Measurements from ENCODE around the gene TMEM200B. TPM values are rescaled to one million over a fixed set of nuclear protein-coding genes. Genes with fewer than 3 reads are reported as not detected.

TMEM200B gene
- not detected for total RNA-seq

DNA sequence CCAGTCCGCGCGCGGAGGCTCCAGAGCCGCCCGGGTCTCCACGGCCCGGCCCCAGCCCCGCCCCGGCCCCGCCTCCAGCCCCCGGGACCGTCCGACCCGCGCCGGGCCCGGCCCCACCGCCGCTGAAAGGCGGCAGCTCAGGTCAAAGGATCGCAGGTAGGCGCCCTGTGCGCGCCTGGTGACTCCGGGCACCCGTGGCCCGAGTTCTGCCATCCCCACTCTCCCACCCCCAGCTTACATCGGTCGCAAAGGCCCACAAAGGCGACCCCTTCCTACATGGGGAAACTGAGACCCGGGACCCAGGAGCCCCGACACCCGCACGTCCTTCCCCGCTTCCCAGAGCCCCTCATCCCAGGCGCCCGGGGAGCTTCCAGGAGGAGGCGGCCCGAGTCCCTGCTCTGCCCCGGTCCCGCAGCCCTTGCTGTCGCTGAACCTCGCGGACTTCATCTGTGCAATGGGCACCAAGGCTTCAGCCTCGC, at the start of gene TMEM200B:
Gene TMEM200B (minus strand): TSS at position 17 of the 479 bp plus-strand sequence. CDS start 2,075 bp downstream, outside the sequence.
- DNase-seq (ENCODE audit: low spot score), result no peak
- no peaks in the 10 kb centered on the region for H3K36me3 Mint-ChIP-seq
- peaks cover 9 to 10% of the 10 kb centered on the region in 2 donors for H3K27me3 Mint-ChIP-seq
- H3K9me3 Mint-ChIP-seq, result no peaks in the 10 kb centered on the region
- H3K4me3 Mint-ChIP-seq, result peak within 1 kb of the TSS; percentile 80
- ATAC-seq, result peak; percentile 12
- peaks cover 8 to 10% of the 10 kb centered on the region in 2 donors for H3K4me1 Mint-ChIP-seq (ENCODE audit: low read depth in 2 of 2)
- H3K27ac Mint-ChIP-seq, result no peak within 1 kb of the TSS

- Mint-ChIP-seq H3K9me3 (no peaks in the 10 kb centered on the region), H3K4me3 (no peak overlapping the region), H3K4me1 (ENCODE audit: low read depth in 2 of 2) (peaks cover 52 to 55% of the 10 kb centered on the region in 2 donors), H3K27ac (no peak overlapping the region), H3K27me3 (no peaks in the 10 kb centered on the region), H3K36me3 (peaks cover 8% of the 10 kb centered on the region)
- ATAC-seq (no peak), DNase-seq (ENCODE audit: low spot score) (no peak)
Observed at GRCh38 chr1:29172415-29172939, 48.8 kb upstream of the TMEM200B start.

GRCh38 chr1:29171521-29171920, 47.8 kb upstream of the TMEM200B start:
- peaks cover 8% of the 10 kb centered on the region for H3K36me3 Mint-ChIP-seq
- peak overlapping the region; percentile 2 to 87 for H3K27ac Mint-ChIP-seq
- peaks cover 51 to 57% of the 10 kb centered on the region in 2 donors for H3K4me1 Mint-ChIP-seq (ENCODE audit: low read depth in 2 of 2)
- DNase-seq (ENCODE audit: low spot score), result no peak
- H3K9me3 Mint-ChIP-seq, result no peaks in the 10 kb centered on the region
- no peak for ATAC-seq
- H3K27me3 Mint-ChIP-seq, result no peaks in the 10 kb centered on the region
- H3K4me3 Mint-ChIP-seq, result peak overlapping the region; percentile 9

GRCh38 chr1:29171089-29171488, 47.4 kb upstream of the TMEM200B start:
- Mint-ChIP-seq H3K9me3 (no peaks in the 10 kb centered on the region), H3K4me1 (ENCODE audit: low read depth in 2 of 2) (peaks cover 50 to 54% of the 10 kb centered on the region in 2 donors), H3K4me3 (peak overlapping the region; percentile 45), H3K27ac (peak overlapping the region; percentile 2 to 87), H3K36me3 (peaks cover 8% of the 10 kb centered on the region), H3K27me3 (no peaks in the 10 kb centered on the region)
- DNase-seq (ENCODE audit: low spot score), result no peak
- ATAC-seq, result no peak

DNA sequence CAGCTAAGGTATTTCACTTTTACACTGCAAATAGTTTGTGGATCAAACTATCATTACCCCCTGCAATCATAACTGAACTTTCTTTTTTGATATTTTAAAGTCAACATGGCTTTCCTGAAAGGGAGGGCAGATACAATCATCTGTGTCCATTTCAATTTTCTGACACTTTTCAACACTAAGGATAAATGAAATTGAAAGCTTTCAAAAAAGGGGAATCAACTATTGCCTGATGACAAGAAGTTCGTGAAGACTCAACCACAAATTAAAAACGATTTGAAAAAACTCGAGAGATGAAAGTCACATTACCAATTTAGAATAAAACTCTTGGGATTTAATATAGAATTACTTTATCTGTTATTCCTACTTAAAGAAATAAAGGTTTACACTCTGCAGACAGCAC, 46.3 kb upstream of the TMEM200B start:
- no peaks in the 10 kb centered on the region for H3K9me3 Mint-ChIP-seq
- ATAC-seq (no peak), DNase-seq (ENCODE audit: low spot score) (no peak)
- peak overlapping the region; percentile 6 for H3K4me3 Mint-ChIP-seq
- peak overlapping the region; percentile 2 to 68 for H3K27ac Mint-ChIP-seq
- H3K4me1 Mint-ChIP-seq (ENCODE audit: low read depth in 2 of 2), result peaks cover 56 to 60% of the 10 kb centered on the region in 2 donors
- H3K36me3 Mint-ChIP-seq, result peaks cover 13% of the 10 kb centered on the region
- H3K27me3 Mint-ChIP-seq, result no peaks in the 10 kb centered on the region

GRCh38 chr1:29167904-29168303, 44.2 kb upstream of the TMEM200B start:
- Mint-ChIP-seq H3K36me3 (peaks cover 15% of the 10 kb centered on the region), H3K9me3 (no peaks in the 10 kb centered on the region), H3K27me3 (no peaks in the 10 kb centered on the region), H3K4me1 (ENCODE audit: low read depth in 2 of 2) (peaks cover 63 to 69% of the 10 kb centered on the region in 2 donors), H3K4me3 (no peak overlapping the region), H3K27ac (no peak overlapping the region)
- ATAC-seq, result no peak
- no peak for DNase-seq (ENCODE audit: low spot score)

DNA sequence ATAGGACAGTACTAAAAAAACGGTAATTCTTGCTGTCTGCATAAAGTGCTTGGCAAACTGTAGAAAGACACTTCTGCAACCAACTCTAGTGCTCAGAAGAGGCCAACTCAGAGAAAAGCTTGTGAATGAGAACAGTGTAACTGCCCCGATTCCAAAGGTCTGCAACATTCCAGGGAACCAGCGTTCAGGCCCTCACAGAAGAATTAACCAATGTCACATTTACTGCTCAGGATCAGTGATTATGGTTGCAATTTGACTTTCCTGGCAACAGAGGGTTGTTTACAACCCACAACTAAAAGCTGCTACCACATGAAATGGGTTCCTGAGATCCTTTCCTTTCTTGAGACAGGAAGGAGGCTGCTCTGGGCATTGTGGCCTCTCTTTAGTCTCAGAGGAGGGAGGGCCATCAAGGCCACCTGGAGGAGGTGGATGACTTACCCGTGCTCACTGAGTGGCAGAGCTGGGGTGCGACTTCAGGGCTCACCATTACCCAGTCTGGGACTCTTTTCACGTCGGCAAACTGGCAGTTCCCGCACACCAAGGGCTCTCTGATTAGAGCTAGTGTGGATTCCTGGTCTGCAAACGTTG, 42.7 kb upstream of the TMEM200B start:
- no peak overlapping the region for H3K27ac Mint-ChIP-seq
- ATAC-seq, result no peak
- peaks cover 11% of the 10 kb centered on the region for H3K36me3 Mint-ChIP-seq
- H3K4me1 Mint-ChIP-seq (ENCODE audit: low read depth in 2 of 2), result peaks cover 63 to 64% of the 10 kb centered on the region in 2 donors
- no peak for DNase-seq (ENCODE audit: low spot score)
- no peaks in the 10 kb centered on the region for H3K27me3 Mint-ChIP-seq
- H3K4me3 Mint-ChIP-seq, result no peak overlapping the region
- no peaks in the 10 kb centered on the region for H3K9me3 Mint-ChIP-seq

- Mint-ChIP-seq H3K4me3 (no peak overlapping the region), H3K4me1 (ENCODE audit: low read depth in 2 of 2) (peaks cover 49 to 53% of the 10 kb centered on the region in 2 donors), H3K27ac (peak overlapping the region; percentile 7 to 46), H3K27me3 (no peaks in the 10 kb centered on the region), H3K36me3 (peaks cover 11% of the 10 kb centered on the region), H3K9me3 (no peaks in the 10 kb centered on the region)
- ATAC-seq, result no peak
- DNase-seq (ENCODE audit: low spot score), result no peak
Observed at GRCh38 chr1:29164588-29164987, 40.9 kb upstream of the TMEM200B start.

- Mint-ChIP-seq H3K36me3 (peaks cover 11% of the 10 kb centered on the region), H3K27me3 (no peaks in the 10 kb centered on the region), H3K27ac (no peak overlapping the region), H3K9me3 (no peaks in the 10 kb centered on the region), H3K4me1 (ENCODE audit: low read depth in 2 of 2) (peaks cover 38 to 42% of the 10 kb centered on the region in 2 donors), H3K4me3 (no peak overlapping the region)
- no peak for ATAC-seq
- no peak for DNase-seq (ENCODE audit: low spot score)
Observed at GRCh38 chr1:29162476-29163138, 38.9 kb upstream of the TMEM200B start.

GRCh38 chr1:29162025-29162424, 38.3 kb upstream of the TMEM200B start:
- Mint-ChIP-seq H3K4me1 (ENCODE audit: low read depth in 2 of 2) (peaks cover 33 to 42% of the 10 kb centered on the region in 2 donors), H3K9me3 (no peaks in the 10 kb centered on the region), H3K36me3 (peaks cover 11% of the 10 kb centered on the region), H3K4me3 (no peak overlapping the region), H3K27me3 (no peaks in the 10 kb centered on the region), H3K27ac (no peak overlapping the region)
- ATAC-seq (no peak), DNase-seq (ENCODE audit: low spot score) (no peak)

DNA sequence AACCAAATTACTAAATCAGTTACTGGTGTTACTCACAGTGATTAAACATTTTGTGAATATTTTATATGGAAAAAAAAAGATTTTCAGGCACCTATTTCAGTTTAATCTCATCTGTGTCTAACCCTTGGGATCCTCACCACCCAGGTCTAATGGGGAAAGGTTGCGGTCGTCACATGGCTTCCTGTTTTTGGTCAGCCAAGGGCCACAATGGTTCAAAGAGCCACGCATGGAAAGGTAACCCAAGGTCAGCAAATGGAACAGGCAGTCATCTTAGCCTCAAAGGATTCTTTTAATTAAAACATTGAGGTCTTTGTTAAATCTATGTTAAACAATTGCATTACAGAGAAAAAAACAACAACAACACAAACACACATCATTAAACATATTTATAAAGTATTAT, 36.1 kb upstream of the TMEM200B start:
- DNase-seq (ENCODE audit: low spot score), result no peak
- Mint-ChIP-seq H3K36me3 (peaks cover 4% of the 10 kb centered on the region), H3K27ac (no peak overlapping the region), H3K4me3 (no peak overlapping the region), H3K4me1 (ENCODE audit: low read depth in 2 of 2) (peaks cover 18 to 29% of the 10 kb centered on the region in 2 donors), H3K27me3 (no peaks in the 10 kb centered on the region), H3K9me3 (no peaks in the 10 kb centered on the region)
- no peak for ATAC-seq

DNA sequence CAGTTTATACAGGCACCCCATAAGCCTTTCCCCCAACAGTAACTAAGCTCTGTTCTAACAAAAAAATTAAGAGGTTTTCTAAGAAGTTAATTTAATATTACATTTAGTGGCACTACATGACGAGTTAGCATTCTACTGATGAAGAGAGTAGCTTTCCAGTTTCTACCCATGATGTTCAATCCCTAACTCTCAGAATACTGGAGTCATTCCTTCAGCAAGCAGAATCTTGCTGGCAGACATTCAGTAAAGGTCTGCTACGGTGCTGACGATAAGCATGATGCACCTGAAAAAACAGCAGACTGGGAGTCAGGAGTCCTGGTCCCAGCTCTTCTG, 33.5 kb upstream of the TMEM200B start:
- H3K27me3 Mint-ChIP-seq, result no peaks in the 10 kb centered on the region
- no peak overlapping the region for H3K27ac Mint-ChIP-seq
- ATAC-seq, result no peak
- no peak for DNase-seq (ENCODE audit: low spot score)
- H3K4me1 Mint-ChIP-seq (ENCODE audit: low read depth in 2 of 2), result peaks cover 5 to 15% of the 10 kb centered on the region in 2 donors
- no peaks in the 10 kb centered on the region for H3K9me3 Mint-ChIP-seq
- H3K36me3 Mint-ChIP-seq, result peaks cover 2% of the 10 kb centered on the region
- no peak overlapping the region for H3K4me3 Mint-ChIP-seq

DNA sequence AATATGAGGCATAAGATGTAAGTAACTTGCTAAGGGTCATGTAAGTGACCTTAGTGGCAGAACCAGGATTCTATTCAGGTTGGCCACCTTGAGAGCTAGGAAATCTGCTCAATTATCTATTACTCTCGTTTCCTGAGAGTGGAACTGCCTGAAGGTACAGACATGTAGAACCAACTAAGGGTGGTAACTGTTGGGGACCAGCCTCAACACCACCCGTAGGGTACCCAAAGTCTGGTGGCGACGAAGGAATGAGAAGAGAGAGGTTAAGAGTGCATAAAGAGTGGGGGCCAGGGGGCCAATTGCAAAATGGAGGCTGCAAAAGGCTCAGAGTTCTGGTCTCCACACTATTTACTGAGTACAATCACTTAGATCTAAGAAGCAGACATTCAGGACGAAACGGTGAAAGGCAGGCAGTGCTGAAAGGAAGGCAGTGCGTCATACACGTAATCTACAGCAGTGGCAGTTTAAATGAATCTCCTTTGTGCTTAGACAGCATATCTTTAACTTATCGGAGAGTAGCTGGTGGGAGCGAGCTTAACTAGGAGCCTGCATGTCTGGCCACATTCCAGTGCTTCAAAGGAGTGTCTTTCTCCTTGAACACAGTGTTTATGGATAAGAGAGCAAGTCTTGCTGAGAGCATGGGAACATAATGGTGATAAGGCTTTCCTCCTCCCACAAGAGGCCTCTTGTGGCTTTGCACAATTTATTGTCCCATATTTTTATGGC, 33.0 kb upstream of the TMEM200B start:
- DNase-seq (ENCODE audit: low spot score), result no peak
- H3K4me1 Mint-ChIP-seq (ENCODE audit: low read depth in 2 of 2), result peaks cover 1 to 13% of the 10 kb centered on the region in 2 donors
- H3K4me3 Mint-ChIP-seq, result no peak overlapping the region
- no peaks in the 10 kb centered on the region for H3K9me3 Mint-ChIP-seq
- peak overlapping the region in 1 of 2 donors; percentile 43 for H3K27ac Mint-ChIP-seq
- H3K36me3 Mint-ChIP-seq, result peaks cover 7% of the 10 kb centered on the region
- H3K27me3 Mint-ChIP-seq, result no peaks in the 10 kb centered on the region
- no peak for ATAC-seq

Data from natural killer cell treated with Interleukin-12 subunit alpha and Interleukin-12 subunit beta and Interleukin-15 and Interleukin-18, amount 100 ng/mL, for 72 hours (primary cell).